ENCODE measurements around the gene CDCA3.

CDCA3 gene

GRCh38 chr12:6854036-6854435 lies 3.0 kb upstream of the CDCA3 start:
- no peak overlapping the region for H3K4me3 ChIP-seq (ENCODE audit: low read length)
- no peak for TF ChIP-seq CTCF (conservative IDR thresholded peaks at IDR 0.05; ENCODE audit: low read depth, low read length)
- no peak for DNase-seq (ENCODE audit: low read depth)

GRCh38 chr12:6853626-6854025 lies 2.5 kb upstream of the CDCA3 start:
- no peak for DNase-seq (ENCODE audit: low read depth)
- H3K4me3 ChIP-seq (ENCODE audit: low read length) = no peak overlapping the region
- no peak for TF ChIP-seq CTCF (conservative IDR thresholded peaks at IDR 0.05; ENCODE audit: low read depth, low read length)

GRCh38 chr12:6852651-6853354 lies 1.7 kb upstream of the CDCA3 start:
- no peak for TF ChIP-seq CTCF (conservative IDR thresholded peaks at IDR 0.05; ENCODE audit: low read depth, low read length)
- DNase-seq (ENCODE audit: low read depth) = no peak
- peak overlapping the region; percentile 94 for H3K4me3 ChIP-seq (ENCODE audit: low read length)

- no peak for TF ChIP-seq CTCF (conservative IDR thresholded peaks at IDR 0.05; ENCODE audit: low read depth, low read length)
- peak; percentile 99 for DNase-seq (ENCODE audit: low read depth)
- H3K4me3 ChIP-seq (ENCODE audit: low read length) = peak within 1 kb of the TSS; percentile 94
Measured at GRCh38 chr12:6851921-6852650, 1.0 kb upstream of the CDCA3 start, which contains the start of gene USP5. TSS of gene USP5 (plus strand) at chr12:6852150. CDS start at chr12:6852180, 30 bp downstream.

GRCh38 chr12:6850796-6851152 lies 312 bp downstream of the CDCA3 start:
- peak overlapping the region; percentile 94 for H3K4me3 ChIP-seq (ENCODE audit: low read length)
- no peak for TF ChIP-seq CTCF (conservative IDR thresholded peaks at IDR 0.05; ENCODE audit: low read depth, low read length)
- DNase-seq (ENCODE audit: low read depth) = no peak

- no peak for TF ChIP-seq CTCF (conservative IDR thresholded peaks at IDR 0.05; ENCODE audit: low read depth, low read length)
- peak overlapping the region; percentile 94 for H3K4me3 ChIP-seq (ENCODE audit: low read length)
- DNase-seq (ENCODE audit: low read depth) = no peak
Measured at GRCh38 chr12:6849976-6850560, 1.0 kb downstream of the CDCA3 start.
